Skeletal muscle tissue (tissue), 4 donors: Measurements from ENCODE around the gene ALOX5AP. TPM values are rescaled to one million over a fixed set of nuclear protein-coding genes. Genes with fewer than 3 reads are reported as not detected.
A peak's percentile ranks its signal among the peaks of the same experiment; 100 is the strongest.

ENCODE experiments used
- H3K27ac ChIP-seq: one replicate; pipeline ENCODE4 v1.7.0; 2013; ENCODE audit warnings: mild to moderate bottlenecking, low read depth, low read length, inconsistent platforms
- H3K27me3 ChIP-seq, 3 donors: one replicate each; pipeline ENCODE4 v1.7.0; 2013; ENCODE audit warnings: low read length in 3 of 3; ENCODE audit not compliant: control insufficient read depth in 3 of 3, insufficient read depth in 3 of 3
- H3K36me3 ChIP-seq, 3 donors: one replicate each; pipeline ENCODE4 v1.7.0; 2013; ENCODE audit warnings: low read length in 3 of 3; ENCODE audit not compliant: control insufficient read depth in 3 of 3, insufficient read depth in 3 of 3
- H3K4me1 ChIP-seq, 3 donors: one replicate each; pipeline ENCODE4 v1.7.0; 2013; ENCODE audit warnings: low read length in 3 of 3, mild to moderate bottlenecking in 3 of 3; ENCODE audit not compliant: control insufficient read depth in 3 of 3, insufficient read depth in 3 of 3
- H3K4me3 ChIP-seq, 3 donors: one replicate each; pipeline ENCODE4 v1.7.0; 2013; ENCODE audit warnings: low read length in 3 of 3
- H3K9ac ChIP-seq, 3 donors: one replicate each; pipeline ENCODE4 v1.7.0; 2013; ENCODE audit warnings: low read length in 3 of 3, mild to moderate bottlenecking in 3 of 3, moderate library complexity in 2 of 3, low read depth in 1 of 3
- H3K9me3 ChIP-seq, 3 donors: one replicate each; pipeline ENCODE4 v1.7.0; 2013; ENCODE audit warnings: low read length in 3 of 3; ENCODE audit not compliant: control insufficient read depth in 3 of 3
- total RNA-seq: library from RNA; depleted of rRNA; stranded (reverse); fragments of >200 nt; gene quantifications from one replicate; pipeline ENCODE4 v1.2.3, GENCODE V29; 2014
- donor health status: Osteomylitis.

The ALOX5AP gene
- total RNA-seq, 1 donor from 2014 or later = 6.8 TPM

DNA sequence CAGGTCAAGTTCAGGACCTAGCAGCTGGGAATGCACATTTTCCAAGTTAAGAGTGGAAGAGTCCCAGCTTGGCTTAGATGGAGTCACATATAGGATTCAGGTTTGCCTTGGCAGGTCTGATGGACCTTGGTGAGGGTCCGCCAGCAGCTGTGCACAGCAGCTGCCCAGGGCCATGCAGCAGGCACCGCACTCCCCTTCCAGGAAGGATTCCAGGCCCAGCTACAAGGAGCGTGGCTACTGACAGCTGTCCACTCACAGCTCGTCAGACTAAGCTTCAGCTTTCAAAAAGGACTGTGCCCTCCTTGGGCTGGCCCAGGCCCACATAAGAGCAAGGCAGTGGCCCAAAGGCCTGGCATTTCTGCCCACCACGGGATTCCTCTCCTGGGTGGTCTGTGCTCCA, 68.4 kb downstream of the ALOX5AP start:
- Histone ChIP-seq H3K4me1 (peaks cover 19 to 24% (median 20%) of the 10 kb centered on the region in 3 donors), H3K27me3 (no peaks in the 10 kb centered on the region), H3K36me3 (no peaks in the 10 kb centered on the region), H3K9ac (peak overlapping the region; percentile 66 to 86 (median 80)), H3K9me3 (no peaks in the 10 kb centered on the region), H3K27ac (peak overlapping the region; percentile 55), H3K4me3 (peak overlapping the region; percentile 82 to 87 (median 87))

- no peaks in the 10 kb centered on the region for H3K36me3 ChIP-seq
- H3K9ac ChIP-seq = peak overlapping the region in 2 of 3 donors; percentile 66 to 86
- H3K27me3 ChIP-seq = no peaks in the 10 kb centered on the region
- H3K4me1 ChIP-seq = peaks cover 19 to 24% (median 20%) of the 10 kb centered on the region in 3 donors
- H3K9me3 ChIP-seq = no peaks in the 10 kb centered on the region
- no peak overlapping the region for H3K4me3 ChIP-seq
- no peak overlapping the region for H3K27ac ChIP-seq
Observed at GRCh38 chr13:30804474-30804873, 69.1 kb downstream of the ALOX5AP start.

GRCh38 chr13:30805132-30805537, 69.8 kb downstream of the ALOX5AP start:
- Histone ChIP-seq H3K4me1 (peaks cover 19 to 24% (median 20%) of the 10 kb centered on the region in 3 donors), H3K9me3 (no peaks in the 10 kb centered on the region), H3K27ac (no peak overlapping the region), H3K36me3 (no peaks in the 10 kb centered on the region), H3K9ac (no peak overlapping the region), H3K4me3 (no peak overlapping the region), H3K27me3 (no peaks in the 10 kb centered on the region)

- Histone ChIP-seq H3K27me3 (no peaks in the 10 kb centered on the region), H3K4me1 (peaks cover 19 to 24% (median 20%) of the 10 kb centered on the region in 3 donors), H3K27ac (no peak overlapping the region), H3K9ac (no peak overlapping the region), H3K36me3 (no peaks in the 10 kb centered on the region), H3K4me3 (no peak overlapping the region), H3K9me3 (no peaks in the 10 kb centered on the region)
Observed at GRCh38 chr13:30805603-30806011, 70.3 kb downstream of the ALOX5AP start.

- peaks cover 19 to 24% (median 20%) of the 10 kb centered on the region in 3 donors for H3K4me1 ChIP-seq
- no peak overlapping the region for H3K9ac ChIP-seq
- no peaks in the 10 kb centered on the region for H3K9me3 ChIP-seq
- H3K4me3 ChIP-seq = no peak overlapping the region
- H3K27me3 ChIP-seq = no peaks in the 10 kb centered on the region
- H3K27ac ChIP-seq = no peak overlapping the region
- H3K36me3 ChIP-seq = no peaks in the 10 kb centered on the region
Observed at GRCh38 chr13:30806784-30807183, 71.4 kb downstream of the ALOX5AP start.

- Histone ChIP-seq H3K27me3 (no peaks in the 10 kb centered on the region), H3K9me3 (no peaks in the 10 kb centered on the region), H3K27ac (no peak overlapping the region), H3K9ac (no peak overlapping the region), H3K4me1 (peaks cover 19 to 24% (median 20%) of the 10 kb centered on the region in 3 donors), H3K36me3 (no peaks in the 10 kb centered on the region), H3K4me3 (no peak overlapping the region)
Observed at GRCh38 chr13:30807392-30807791, 72.0 kb downstream of the ALOX5AP start.

DNA sequence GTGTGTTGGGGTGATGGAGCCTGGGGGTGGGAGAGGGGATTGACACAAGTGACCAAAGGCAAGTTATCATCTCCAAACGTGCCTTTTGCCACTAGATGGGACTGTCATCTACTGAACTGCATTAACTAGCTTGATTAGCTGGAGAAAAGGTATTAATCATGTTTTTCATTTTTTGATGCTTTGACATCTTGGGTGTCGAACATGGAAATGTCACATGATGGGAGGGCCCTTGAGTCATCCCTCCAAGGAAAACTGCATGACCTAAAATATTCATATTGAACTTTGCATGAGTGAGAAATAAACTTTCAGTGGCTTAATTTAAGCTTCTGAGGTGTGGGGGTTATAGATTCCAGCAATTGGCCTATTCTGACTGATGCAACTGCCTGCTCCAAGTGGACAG, 73.3 kb downstream of the ALOX5AP start:
- Histone ChIP-seq H3K9me3 (no peaks in the 10 kb centered on the region), H3K27ac (no peak overlapping the region), H3K27me3 (no peaks in the 10 kb centered on the region), H3K4me1 (peaks cover 8 to 17% (median 14%) of the 10 kb centered on the region in 3 donors), H3K4me3 (no peak overlapping the region), H3K9ac (no peak overlapping the region), H3K36me3 (no peaks in the 10 kb centered on the region)

- Histone ChIP-seq H3K36me3 (no peaks in the 10 kb centered on the region), H3K9ac (no peak overlapping the region), H3K27ac (no peak overlapping the region), H3K9me3 (no peaks in the 10 kb centered on the region), H3K4me1 (peaks cover 0 to 6% (median 2%) of the 10 kb centered on the region in 3 donors), H3K27me3 (no peaks in the 10 kb centered on the region), H3K4me3 (no peak overlapping the region)
Observed at GRCh38 chr13:30809787-30810186, 74.4 kb downstream of the ALOX5AP start.

- Histone ChIP-seq H3K9me3 (no peaks in the 10 kb centered on the region), H3K27ac (no peak overlapping the region), H3K27me3 (no peaks in the 10 kb centered on the region), H3K4me3 (no peak overlapping the region), H3K36me3 (no peaks in the 10 kb centered on the region), H3K4me1 (peaks cover 0 to 6% (median 0%) of the 10 kb centered on the region in 3 donors), H3K9ac (no peak overlapping the region)
Observed at GRCh38 chr13:30810261-30810701, 74.9 kb downstream of the ALOX5AP start.

DNA sequence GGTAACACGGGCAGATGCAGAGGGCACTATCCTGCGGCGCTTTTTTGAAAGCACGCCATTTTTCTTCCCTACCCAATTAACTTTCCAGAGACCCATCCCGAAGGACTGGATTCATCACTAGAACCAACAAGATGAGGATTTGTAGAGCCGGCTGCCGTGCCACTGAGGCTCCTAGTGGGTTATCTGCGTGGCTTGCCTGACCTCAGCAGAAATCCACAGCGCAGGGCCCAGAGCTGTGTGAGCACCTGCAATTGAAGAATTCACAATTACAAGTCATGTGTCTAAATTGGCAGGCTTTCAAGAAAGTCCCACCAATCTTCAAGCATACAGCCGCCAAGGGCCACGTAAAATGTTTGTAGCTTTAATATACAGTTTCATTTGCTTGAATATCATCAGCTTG, 75.5 kb downstream of the ALOX5AP start:
- Histone ChIP-seq H3K9ac (no peak overlapping the region), H3K27ac (no peak overlapping the region)

More for the DNA sequence above, 75.5 kb downstream of the ALOX5AP start:
- Histone ChIP-seq H3K36me3 (no peaks in the 10 kb centered on the region), H3K4me3 (no peak overlapping the region), H3K4me1 (peaks cover 0 to 4% (median 0%) of the 10 kb centered on the region in 3 donors), H3K9me3 (no peaks in the 10 kb centered on the region), H3K27me3 (no peaks in the 10 kb centered on the region)
